HepG2 (cell line): Measurements from ENCODE around the gene TCAP. TPM values are rescaled to one million over a fixed set of nuclear protein-coding genes. Genes with fewer than 3 reads are reported as not detected.

Experiments used
- ATAC-seq: fragments of 200-7000 bp; cut with Tn5 transposase; 3 replicates; pipeline ENCODE4 v1.9.1; 2020; ENCODE audit warnings: mild to moderate bottlenecking, moderate library complexity
- BruUV-seq: library from RNA; stranded (reverse); fragments of 400-500 nt; replicated peaks from 2 replicates; lab custom pipeline; 2021; lab: Mats Ljungman, UMichigan
- CTCF ChIA-PET: fragments of 300-600 bp; formaldehyde crosslinking; extraction: SDS; loops from one replicate; lab custom pipeline; 2021; ENCODE audit warnings: low total read pairs, inconsistent platforms, low intra/inter-chr PET ratio; lab: Yijun Ruan, JAX
- POLR2A ChIA-PET: fragments of 350-600 bp; sonication (Branson Sonifier 250); formaldehyde crosslinking; loops from one replicate; lab custom pipeline; 2020; ENCODE audit warnings: antibody characterized with exemption, inconsistent platforms; lab: Yijun Ruan, JAX
- DNase-seq: peaks from one replicate; pipeline ENCODE4 v3.0.0-alpha.2; 2015; ENCODE audit warnings: low spot score
- FAIRE-seq: peaks from 3 replicates; lab custom pipeline; 2011; peaks lifted over from hg19 to GRCh38; lab: Jason Lieb, UNC
- H2AFZ ChIP-seq: one replicate; pipeline ENCODE4 v1.6.1; 2011; ENCODE audit warnings: low read length, inconsistent platforms
- H3K27ac ChIP-seq: fragments of 300-600 bp; 3 replicates; pipeline ENCODE4 v1.8.0; 2011; ENCODE audit warnings: mixed run types, mild to moderate bottlenecking, mixed read lengths, low read length, inconsistent platforms; ENCODE audit not compliant: insufficient read depth; ENCODE audit errors: extremely low read length
- H3K27me3 ChIP-seq, 2 experiments: fragments of 200-600 bp in 1 of 2; 2 replicates in 1 of 2; 3 replicates in 1 of 2; pipeline versions ENCODE4 v1.6.0 to v1.8.0; 2011; ENCODE audit warnings: low read length in 2 of 2, mild to moderate bottlenecking in 2 of 2, moderate library complexity in 2 of 2, inconsistent platforms in 1 of 2; ENCODE audit not compliant: insufficient read depth in 2 of 2, control insufficient read depth in 1 of 2
- H3K36me3 ChIP-seq, 2 experiments: fragments of 200-600 bp in 1 of 2; replicated peaks in 1 of 2; 2 replicates in 1 of 2; 3 replicates in 1 of 2; pipeline versions ENCODE4 v1.5.1 to v1.8.0; 2011; ENCODE audit warnings: low read length in 2 of 2, inconsistent platforms in 1 of 2; ENCODE audit not compliant: insufficient read depth in 2 of 2, control insufficient read depth in 1 of 2
- H3K4me1 ChIP-seq: 2 replicates; pipeline ENCODE4 v1.5.1; 2012; ENCODE audit warnings: low read length, inconsistent platforms; ENCODE audit not compliant: insufficient read depth
- H3K4me2 ChIP-seq: 2 replicates; pipeline ENCODE4 v1.6.0; 2011; ENCODE audit warnings: low read depth, low read length, inconsistent platforms
- H3K4me3 ChIP-seq, 3 experiments: fragments of 200-600 bp in 1 of 3; sonication (generic), shearing (Covaris generic) in 1 of 3; replicated peaks in 1 of 3; 2 replicates each; pipeline ENCODE4 v1.5.1; 2011 to 2016; ENCODE audit warnings: low read length in 3 of 3, inconsistent platforms in 2 of 3, low read depth in 2 of 3, mild to moderate bottlenecking in 2 of 3, control low read depth in 1 of 3, mixed read lengths in 1 of 3; ENCODE audit not compliant: insufficient read depth in 1 of 3
- H3K79me2 ChIP-seq: one replicate; pipeline ENCODE4 v1.6.1; 2011; ENCODE audit warnings: low read length, inconsistent platforms; ENCODE audit not compliant: insufficient read depth
- H3K9ac ChIP-seq: 2 replicates; pipeline ENCODE4 v1.6.0; 2011; ENCODE audit warnings: mild to moderate bottlenecking, low read depth, low read length, inconsistent platforms; ENCODE audit not compliant: insufficient read depth
- H3K9me3 ChIP-seq: 2 replicates; pipeline ENCODE4 v1.5.1; 2012; ENCODE audit warnings: mild to moderate bottlenecking, low read length
- H4K20me1 ChIP-seq: 2 replicates; pipeline ENCODE4 v1.6.0; 2011; ENCODE audit warnings: inconsistent platforms, mild to moderate bottlenecking, low read length, moderate library complexity; ENCODE audit not compliant: insufficient read depth
- AGO2 ChIP-seq: fragments of 200-400 bp; formaldehyde crosslinking; optimal IDR thresholded peaks from 2 replicates; pipeline ENCODE3; 2017; ENCODE audit warnings: mild to moderate bottlenecking, low read depth, low read length, moderate library complexity
- ATM ChIP-seq: fragments of 450-650 bp; IDR thresholded peaks from 2 replicates; pipeline ENCODE4 v1.7.1; 2017; ENCODE audit warnings: mild to moderate bottlenecking, borderline replicate concordance
- HIVEP1 ChIP-seq: sonication (generic); formaldehyde crosslinking; IDR thresholded peaks from 2 replicates; pipeline ENCODE4 v1.4.0; 2020; ENCODE audit warnings: mild to moderate bottlenecking, missing genetic modification reagents
- HNF4G ChIP-seq, 2 experiments: sonication (generic) in 1 of 2; formaldehyde crosslinking in 1 of 2; IDR thresholded peaks; 2 replicates each; pipeline versions ENCODE4 v1.4.0 to v1.6.1; 2011 to 2020; ENCODE audit warnings: borderline replicate concordance in 2 of 2, low read depth in 2 of 2, mild to moderate bottlenecking in 2 of 2, low read length in 1 of 2, missing genetic modification reagents in 1 of 2, moderate library complexity in 1 of 2
- KDM6A ChIP-seq: IDR thresholded peaks from 2 replicates; pipeline ENCODE4 v1.6.1; 2016; ENCODE audit warnings: low read depth
- RELA ChIP-seq: sonication (generic); formaldehyde crosslinking; IDR thresholded peaks from 2 replicates; pipeline ENCODE4 v1.4.0; 2020; ENCODE audit warnings: missing genetic modification reagents
- SRF ChIP-seq: IDR thresholded peaks from 2 replicates; pipeline ENCODE4 v1.6.1; 2011; ENCODE audit warnings: mild to moderate bottlenecking, low read depth, low read length, moderate library complexity
- ZMAT3 ChIP-seq: sonication (generic); formaldehyde crosslinking; conservative IDR thresholded peaks from 2 replicates; pipeline ENCODE4 v1.7.0; 2021; ENCODE audit warnings: missing genetic modification reagents
- ZNF660 ChIP-seq: sonication (generic); formaldehyde crosslinking; IDR thresholded peaks from 2 replicates; pipeline ENCODE4 v1.5.1; 2020; ENCODE audit warnings: mild to moderate bottlenecking, low read depth, missing genetic modification reagents, borderline replicate concordance
- WGBS: methylation state at CpG from one replicate; pipeline ENCODE4 v1.1.6; 2017; ENCODE audit warnings: low lambda C conversion rate; 5-methylcytosine and 5-hydroxymethylcytosine counted together
- in situ Hi-C: cut with HindIII; loops from 2 replicates; pipeline ENCODE4 v1.10.0; 2017; ENCODE audit warnings: low pct_unique_long_range_greater_than_20kb; ENCODE audit not compliant: extremely low pct_ligation_motif_present
- intact Hi-C: fragments of 100-400 bp; cut with micrococcal nuclease; formaldehyde crosslinking; loops from one replicate; pipeline ENCODE4 v1.10.0; 2022; ENCODE audit not compliant: unreplicated experiment
- polyA plus RNA-seq, 8 experiments: library from polyadenylated mRNA; depleted of rRNA in 3 of 8; stranded (reverse) in 7 of 8; unstranded in 1 of 8; fragments of >200 nt; fragmentation: Illumina TruSeq in 4 of 8; extraction: Trizol in 4 of 8; gene quantifications; 2 replicates each; pipeline versions ENCODE4 v1.2.1 to v1.2.3, GENCODE V29; 2011 to 2016; ENCODE audit warnings: low read depth in 4 of 8, missing spikeins in 1 of 8, mixed read lengths in 1 of 8; ENCODE audit not compliant: insufficient read depth in 1 of 8
- total RNA-seq, 5 experiments: library from RNA; depleted of rRNA; stranded (reverse); fragments of >200 nt; fragmentation: Illumina TruSeq; extraction: Trizol; gene quantifications; 2 replicates each; pipeline ENCODE4 v1.2.3, GENCODE V29; 2016; ENCODE audit warnings: low read depth in 1 of 5
- TF ChIP-seq, protein P1 (sequence below), 2 experiments: sonication (generic) in 1 of 2; formaldehyde crosslinking in 1 of 2; IDR thresholded peaks; 2 replicates each; pipeline versions ENCODE4 v1.4.0 to v1.6.1; 2018 to 2020; ENCODE audit warnings: missing genetic modification reagents in 2 of 2, borderline replicate concordance in 1 of 2, low read depth in 1 of 2, mild to moderate bottlenecking in 1 of 2, missing biosample characterization in 1 of 2
- TF ChIP-seq, protein P2 (sequence below): sonication (generic); formaldehyde crosslinking; IDR thresholded peaks from 2 replicates; pipeline ENCODE4 v1.4.0; 2020; ENCODE audit warnings: missing genetic modification reagents

Gene TCAP
- total and polyA plus RNA-seq, 2 of the 13 experiments (the other 11 are each of a cell fraction or from before 2014, with no cell fraction given) = 0.24 to 0.65 TPM

- ChIA-PET POLR2A (interaction anchor here (0.7 to 3.0 kb wide), 2 partner anchors 31 to 34 kb away, joined by 3 to 8 read pairs; partner anchors contain the start of gene GRB7), CTCF (no interaction called here)
- H3K27me3 ChIP-seq = no peaks in the 10 kb centered on the region
- H3K27ac ChIP-seq = no peak overlapping the region
- no peak for ATAC-seq
- DNase-seq = no peak
- no peaks in the 10 kb centered on the region for H3K9me3 ChIP-seq
- H3K36me3 ChIP-seq = peaks cover 38 to 47% of the 10 kb centered on the region in 2 experiments
- in situ Hi-C loops = no loop called here
- BruUV-seq = no TSS peak
- H3K79me2 ChIP-seq = peaks cover 44% of the 10 kb centered on the region
- intact Hi-C loops = no loop called here
- H4K20me1 ChIP-seq = peaks cover 14% of the 10 kb centered on the region; the same call in 1 of the 2 replicates
- no peak for FAIRE-seq
- peaks cover 51% of the 10 kb centered on the region for H3K4me1 ChIP-seq
- H2AFZ ChIP-seq = no peak overlapping the region
- no peak overlapping the region for H3K9ac ChIP-seq
- H3K4me2 ChIP-seq = no peak overlapping the region
- WGBS = 91% methylated on average over 9 of the region's 12 CpGs
- no peak overlapping the region for H3K4me3 ChIP-seq
- TF ChIP-seq SRF = no peak
- TF ChIP-seq AGO2 = peak; percentile 8
Observed at GRCh38 chr17:39705786-39706348, 40.7 kb downstream of the TCAP start.

DNA sequence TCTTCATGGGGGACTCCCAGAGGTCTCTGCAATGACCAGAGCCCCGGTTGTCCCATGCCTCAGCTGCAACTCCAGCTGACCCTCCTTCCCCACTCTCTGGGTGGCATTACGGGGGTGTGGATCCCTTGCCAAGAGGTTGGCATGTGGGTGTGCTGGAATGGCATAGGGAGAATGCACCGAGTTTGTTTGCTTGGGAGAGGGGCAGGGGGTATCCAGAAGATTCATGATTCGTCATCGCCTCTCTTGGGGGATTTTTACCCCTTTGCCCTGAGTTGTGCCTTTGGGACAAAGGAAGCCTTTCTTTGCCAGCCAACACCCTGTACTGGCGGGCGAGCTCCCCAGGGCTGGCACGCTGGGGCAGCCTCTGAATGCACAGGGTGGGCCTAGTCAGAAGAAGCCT lies 41.2 kb downstream of the TCAP start:
- CTCF ChIA-PET = no interaction called here
- no TSS peak for BruUV-seq
- in situ Hi-C loops = no loop called here
- H3K27ac ChIP-seq = no peak overlapping the region
- ATAC-seq (no peak), FAIRE-seq (no peak), DNase-seq (no peak)
- H3K4me3 ChIP-seq = no peak overlapping the region
- TF ChIP-seq, protein P1, sequence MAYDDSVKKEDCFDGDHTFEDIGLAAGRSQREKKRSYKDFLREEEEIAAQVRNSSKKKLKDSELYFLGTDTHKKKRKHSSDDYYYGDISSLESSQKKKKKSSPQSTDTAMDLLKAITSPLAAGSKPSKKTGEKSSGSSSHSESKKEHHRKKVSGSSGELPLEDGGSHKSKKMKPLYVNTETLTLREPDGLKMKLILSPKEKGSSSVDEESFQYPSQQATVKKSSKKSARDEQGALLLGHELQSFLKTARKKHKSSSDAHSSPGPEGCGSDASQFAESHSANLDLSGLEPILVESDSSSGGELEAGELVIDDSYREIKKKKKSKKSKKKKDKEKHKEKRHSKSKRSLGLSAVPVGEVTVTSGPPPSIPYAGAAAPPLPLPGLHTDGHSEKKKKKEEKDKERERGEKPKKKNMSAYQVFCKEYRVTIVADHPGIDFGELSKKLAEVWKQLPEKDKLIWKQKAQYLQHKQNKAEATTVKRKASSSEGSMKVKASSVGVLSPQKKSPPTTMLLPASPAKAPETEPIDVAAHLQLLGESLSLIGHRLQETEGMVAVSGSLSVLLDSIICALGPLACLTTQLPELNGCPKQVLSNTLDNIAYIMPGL (CRISPR knock-in tag; IDR thresholded peaks at IDR 0.05; ENCODE audit: borderline replicate concordance in 1 of 2, low read depth in 1 of 2) = no peak
- no peak for TF ChIP-seq ZNF660 (CRISPR knock-in tag)
- no peak for TF ChIP-seq KDM6A
- no peak for TF ChIP-seq RELA (CRISPR knock-in tag)
- no peak for TF ChIP-seq HNF4G (IDR thresholded peaks at IDR 0.05; ENCODE audit: borderline replicate concordance, low read depth, low read length)
- no peak for TF ChIP-seq HNF4G (CRISPR knock-in tag; IDR thresholded peaks at IDR 0.05; ENCODE audit: borderline replicate concordance, low read depth)
- TF ChIP-seq HIVEP1 = no peak
- no peak for TF ChIP-seq ZMAT3 (CRISPR knock-in tag)
- TF ChIP-seq, protein P2, sequence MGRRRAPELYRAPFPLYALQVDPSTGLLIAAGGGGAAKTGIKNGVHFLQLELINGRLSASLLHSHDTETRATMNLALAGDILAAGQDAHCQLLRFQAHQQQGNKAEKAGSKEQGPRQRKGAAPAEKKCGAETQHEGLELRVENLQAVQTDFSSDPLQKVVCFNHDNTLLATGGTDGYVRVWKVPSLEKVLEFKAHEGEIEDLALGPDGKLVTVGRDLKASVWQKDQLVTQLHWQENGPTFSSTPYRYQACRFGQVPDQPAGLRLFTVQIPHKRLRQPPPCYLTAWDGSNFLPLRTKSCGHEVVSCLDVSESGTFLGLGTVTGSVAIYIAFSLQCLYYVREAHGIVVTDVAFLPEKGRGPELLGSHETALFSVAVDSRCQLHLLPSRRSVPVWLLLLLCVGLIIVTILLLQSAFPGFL = no peak
- TF ChIP-seq ATM = no peak
- TF ChIP-seq SRF = no peak
- intact Hi-C loops = no loop called here
- no peak overlapping the region for H3K4me2 ChIP-seq
- no peak overlapping the region for H2AFZ ChIP-seq
- no peaks in the 10 kb centered on the region for H3K9me3 ChIP-seq
- peaks cover 14% of the 10 kb centered on the region; the same call in 1 of the 2 replicates for H4K20me1 ChIP-seq
- no peaks in the 10 kb centered on the region for H3K27me3 ChIP-seq
- H3K9ac ChIP-seq = no peak overlapping the region
- peaks cover 39 to 50% of the 10 kb centered on the region in 2 experiments for H3K36me3 ChIP-seq
- H3K4me1 ChIP-seq = peaks cover 46% of the 10 kb centered on the region
- 98% methylated on average over 8 of the region's 8 CpGs for WGBS
- POLR2A ChIA-PET = interaction anchor here (1.0 to 3.0 kb wide), 2 partner anchors 24 to 31 kb away, joined by 4 to 8 read pairs; partner anchors contain the start of genes GRB7 and MIEN1
- peaks cover 39% of the 10 kb centered on the region for H3K79me2 ChIP-seq
